HTR-8/SVneo (cell line): Measurements from ENCODE around the gene AWAT1.
"Not testable (repeated sequence)": the region's sequence is repeated elsewhere in the genome, so short reads cannot be mapped to it uniquely, and the experiment has no call there.

Source experiments
- DNase-seq: peaks from one replicate; pipeline ENCODE4 v3.0.0; 2011; ENCODE audit warnings: low spot score, mixed read lengths; ENCODE audit not compliant: insufficient read length
- FAIRE-seq: peaks from 2 replicates; lab custom pipeline; 2011; peaks lifted over from hg19 to GRCh38; lab: Jason Lieb, UNC

Gene AWAT1

GRCh38 chrX:70257423-70258288 is 23.2 kb downstream of the AWAT1 start:
- DNase-seq = no peak
- FAIRE-seq = no peak

- peak; percentile 9 for FAIRE-seq
- no peak for DNase-seq
Observed at GRCh38 chrX:70260104-70260503, 25.6 kb downstream of the AWAT1 start, which contains the start of gene P2RY4. Gene P2RY4 (minus strand): TSS chrX:70260204. CDS start chrX:70259624, 580 bp downstream.

- DNase-seq (peak; percentile 64), FAIRE-seq (peak; percentile 62)
Observed at GRCh38 chrX:70262952-70263567, 28.6 kb downstream of the AWAT1 start.

- DNase-seq (no peak), FAIRE-seq (no peak)
Observed at GRCh38 chrX:70264784-70265183, 30.3 kb downstream of the AWAT1 start.

DNA sequence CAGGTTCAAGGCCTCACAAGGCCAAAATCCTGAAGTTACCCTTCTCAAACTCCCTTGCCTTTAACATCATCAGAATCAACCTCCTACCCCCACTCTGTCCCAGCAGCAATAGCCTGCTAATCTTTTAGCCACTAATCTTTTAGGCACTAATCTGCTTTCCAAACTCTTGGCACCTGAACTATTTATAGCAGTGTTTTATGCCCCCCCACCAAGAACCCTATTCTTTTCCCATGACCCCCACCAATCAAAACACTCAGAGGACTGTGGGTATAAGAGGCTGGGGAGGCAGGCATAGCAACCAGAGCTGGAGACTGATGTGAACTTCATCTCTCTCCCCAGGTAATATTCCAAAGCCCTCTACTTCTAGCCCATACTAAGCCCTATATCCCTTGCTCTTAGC is 33.6 kb downstream of the AWAT1 start, which contains the start of gene ARR3:
ARR3 (plus strand) TSS at position 301 of the 400 bp plus-strand sequence. CDS start 1,052 bp downstream, outside the sequence.
- DNase-seq = no peak
- no peak for FAIRE-seq

GRCh38 chrX:70274029-70274428 is 39.6 kb downstream of the AWAT1 start:
- not testable (repeated sequence) for FAIRE-seq, DNase-seq

GRCh38 chrX:70279081-70279480 is 44.6 kb downstream of the AWAT1 start:
- DNase-seq (no peak), FAIRE-seq (no peak)

GRCh38 chrX:70280573-70280972 is 46.1 kb downstream of the AWAT1 start:
- DNase-seq (no peak), FAIRE-seq (no peak)

DNA sequence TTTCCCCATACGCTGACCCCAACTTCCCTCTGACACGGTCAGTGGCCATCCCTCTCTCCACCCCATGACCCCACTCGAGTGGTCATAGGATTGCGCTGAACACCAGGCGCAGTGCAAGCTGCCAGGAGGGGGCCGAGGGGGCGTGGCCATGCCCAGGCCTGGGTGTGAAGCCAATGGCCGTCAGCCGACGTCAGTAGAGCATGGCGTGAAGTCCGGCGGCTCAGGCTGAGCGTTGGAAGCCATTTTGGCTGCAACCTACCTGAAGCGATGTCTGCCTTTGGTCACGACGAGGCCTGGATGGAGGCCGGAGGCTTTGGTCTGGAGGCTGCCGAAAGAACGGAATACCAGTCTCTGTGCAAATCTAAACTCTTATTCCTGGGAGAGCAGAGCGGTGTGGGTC is 47.5 kb downstream of the AWAT1 start, which contains the start of gene RAB41:
RAB41 (plus strand) TSS at position 222 of the 400 bp plus-strand sequence; CDS start at position 268, 46 bp downstream.
- peak; percentile 52 for FAIRE-seq
- no peak for DNase-seq

DNA sequence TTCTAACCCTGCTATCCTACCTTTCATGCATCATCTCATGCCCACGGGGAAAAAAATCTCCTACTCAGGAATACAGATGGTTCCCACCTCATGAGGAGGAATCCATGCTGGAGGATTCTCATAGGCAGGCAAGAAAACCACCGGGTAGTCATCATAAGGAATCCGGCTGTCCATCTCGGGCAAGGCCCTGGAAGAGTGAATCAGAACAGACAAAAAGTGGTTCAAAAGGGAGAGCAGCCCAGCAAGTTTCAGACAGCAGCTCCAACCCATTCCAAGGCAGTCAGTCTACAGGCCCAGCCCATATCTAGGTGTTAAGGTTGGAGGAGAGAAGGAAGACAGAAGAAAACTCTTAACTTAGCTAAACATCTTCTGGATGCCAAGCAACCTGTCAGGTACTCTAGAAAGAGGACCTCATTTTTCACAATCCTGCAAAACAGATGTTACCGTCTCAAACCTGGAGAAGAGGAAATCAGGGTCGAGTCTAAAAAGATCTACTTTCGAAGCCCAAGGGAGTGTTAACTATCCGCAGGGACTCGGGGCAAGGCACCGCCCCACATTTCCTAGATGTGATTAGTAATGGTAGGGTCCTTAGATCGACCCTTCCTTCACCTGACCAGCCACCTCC is 54.8 kb downstream of the AWAT1 start:
- peak; percentile 10 for DNase-seq
- FAIRE-seq = no peak
